K562 (cell line): ENCODE results near the gene RNGTT. TPM values are rescaled to one million over a fixed set of nuclear protein-coding genes. Genes with fewer than 3 reads are reported as not detected.

ENCODE experiments used
- ARID1B ChIP-seq: fragments of 450-650 bp; IDR thresholded peaks from 2 replicates; pipeline ENCODE4 v1.6.1; 2016; ENCODE audit warnings: antibody characterized with exemption, mild to moderate bottlenecking, inconsistent platforms
- CHD2 ChIP-seq: IDR thresholded peaks from 2 replicates; pipeline ENCODE4 v1.6.1; 2011; ENCODE audit warnings: low read depth, low read length
- CREB1 ChIP-seq, 2 experiments: sonication (generic) in 1 of 2; formaldehyde crosslinking in 1 of 2; IDR thresholded peaks; 2 replicates each; pipeline versions ENCODE4 v1.6.1 to v1.8.0; 2012 to 2022; ENCODE audit warnings: inconsistent platforms in 1 of 2, mild to moderate bottlenecking in 1 of 2, missing genetic modification reagents in 1 of 2, moderate library complexity in 1 of 2
- CREM ChIP-seq: IDR thresholded peaks from 2 replicates; pipeline ENCODE4 v1.6.1; 2014; ENCODE audit warnings: antibody characterized with exemption, low read depth
- DIDO1 ChIP-seq: fragments of 450-650 bp; IDR thresholded peaks from 2 replicates; pipeline ENCODE4 v1.6.1; 2016; ENCODE audit warnings: low read depth, missing biosample characterization, missing genetic modification characterization
- ELF2 ChIP-seq: fragments of 250-450 bp; sonication (Bioruptor Pico); IDR thresholded peaks from 2 replicates; pipeline ENCODE4 v1.5.0; 2021; ENCODE audit warnings: mild to moderate bottlenecking
- GABPB1 ChIP-seq: sonication (generic); formaldehyde crosslinking; IDR thresholded peaks from 2 replicates; pipeline ENCODE4 v1.8.0; 2022; ENCODE audit warnings: mild to moderate bottlenecking, missing genetic modification reagents
- HNRNPH1 ChIP-seq: fragments of 200-400 bp; formaldehyde crosslinking; optimal IDR thresholded peaks from 2 replicates; pipeline ENCODE3; 2017; ENCODE audit warnings: low read depth, mild to moderate bottlenecking, low read length, moderate library complexity
- HOXB6 ChIP-seq: fragments of 250-450 bp; sonication (Bioruptor Pico); IDR thresholded peaks from 2 replicates; pipeline ENCODE4 v1.5.1; 2022; ENCODE audit warnings: mild to moderate bottlenecking, borderline replicate concordance
- KDM5B ChIP-seq: fragments of 200-600 bp; sonication (generic); IDR thresholded peaks from 2 replicates; pipeline ENCODE4 v1.6.1; 2012; ENCODE audit warnings: low read depth, mild to moderate bottlenecking, moderate library complexity, low read length, control low read depth, inconsistent platforms; ENCODE audit not compliant: insufficient replicate concordance
- MAZ ChIP-seq, 2 experiments: fragments of 450-650 bp in 1 of 2; sonication (generic) in 1 of 2; formaldehyde crosslinking; IDR thresholded peaks in 1 of 2; conservative IDR thresholded peaks in 1 of 2; 2 replicates each; pipeline versions ENCODE4 v1.4.0 to v1.5.0; 2020; ENCODE audit warnings: mild to moderate bottlenecking in 1 of 2, missing genetic modification reagents in 1 of 2
- MEIS2 ChIP-seq: fragments of 450-650 bp; IDR thresholded peaks from 2 replicates; pipeline ENCODE4 v1.6.1; 2014; ENCODE audit warnings: mild to moderate bottlenecking; ENCODE audit not compliant: partially characterized antibody
- NFRKB ChIP-seq: fragments of 450-650 bp; IDR thresholded peaks from 2 replicates; pipeline ENCODE4 v1.6.1; 2016; ENCODE audit warnings: low read depth
- PRDM10 ChIP-seq: fragments of 450-650 bp; IDR thresholded peaks from 2 replicates; pipeline ENCODE4 v1.6.1; 2018; ENCODE audit not compliant: partially characterized antibody
- PTTG1 ChIP-seq: fragments of 450-650 bp; IDR thresholded peaks from 2 replicates; pipeline ENCODE4 v1.6.1; 2016; ENCODE audit warnings: low read depth, mild to moderate bottlenecking, missing genetic modification characterization, missing compliant biosample characterization
- RB1 ChIP-seq: fragments of 450-650 bp; IDR thresholded peaks from 2 replicates; pipeline ENCODE4 v1.6.1; 2017; ENCODE audit warnings: low read depth, mild to moderate bottlenecking
- SMARCA4 ChIP-seq: fragments of 450-650 bp; IDR thresholded peaks from 2 replicates; pipeline ENCODE4 v1.6.1; 2016
- SP1 ChIP-seq: sonication (generic); formaldehyde crosslinking; IDR thresholded peaks from 2 replicates; pipeline ENCODE4 v1.8.1; 2022; ENCODE audit warnings: mild to moderate bottlenecking, missing genetic modification reagents
- STAT6 ChIP-seq: sonication (generic); formaldehyde crosslinking; IDR thresholded peaks from 2 replicates; pipeline ENCODE4 v1.8.1; 2023; ENCODE audit warnings: mild to moderate bottlenecking, missing genetic modification reagents
- ZBED1 ChIP-seq: IDR thresholded peaks from 2 replicates; pipeline ENCODE4 v1.6.1; 2014
- ZFP36 ChIP-seq: fragments of 150-350 bp; IDR thresholded peaks from 2 replicates; pipeline ENCODE4 v1.6.1; 2018; ENCODE audit warnings: low read length, low read depth; ENCODE audit not compliant: partially characterized antibody
- ZNF766 ChIP-seq: fragments of 200-800 bp; sonication (Bioruptor generic); conservative IDR thresholded peaks from 2 replicates; pipeline ENCODE4 v1.6.1; 2016; ENCODE audit warnings: missing genetic modification characterization, missing compliant biosample characterization
- polyA plus RNA-seq, 8 experiments: library from polyadenylated mRNA; depleted of rRNA in 4 of 8; stranded (reverse) in 5 of 8; unstranded in 3 of 8; fragments of >200 nt; fragmentation: Nextera tagmentation in 2 of 8; fragmentation: Illumina TruSeq in 1 of 8; extraction: Ambion mirVana in 2 of 8; extraction: Trizol in 1 of 8; gene quantifications; 2 replicates each; pipeline versions ENCODE4 v1.2.1 to v1.2.3, GENCODE V29; 2011 to 2014; ENCODE audit warnings: inconsistent platforms in 1 of 8, missing spikeins in 1 of 8
- total RNA-seq, 7 experiments: library from RNA; depleted of rRNA in 6 of 7; stranded (reverse); fragments of >200 nt in 6 of 7; fragmentation: Illumina TruSeq in 2 of 7; extraction: Trizol in 2 of 7; gene quantifications; 2 replicates each; pipeline versions ENCODE4 v1.2.1 to v1.2.3, GENCODE V29; 2011 to 2021; ENCODE audit warnings: low replicate concordance in 1 of 7

Gene RNGTT
- total and polyA plus RNA-seq, 9 of the 15 experiments (the other 6 are each of a cell fraction or from before 2014, with no cell fraction given) = 6.1 to 31.7 (median 19.5) TPM

- TF ChIP-seq ZNF766 (CRISPR knock-in tag) = peak; percentile 73
- no peak for TF ChIP-seq CHD2
- TF ChIP-seq MEIS2 = peak; percentile 26
- TF ChIP-seq SP1 (CRISPR knock-in tag) = peak; percentile 95
- peak; percentile 86 for TF ChIP-seq GABPB1 (CRISPR knock-in tag)
- TF ChIP-seq SMARCA4 = 0 out of 2 replicates have a peak, but pooled peaks have one; percentile 11
- peak; percentile 82 for TF ChIP-seq CREM
- TF ChIP-seq PTTG1 (tag) = no peak
- peak; percentile 41 to 81; a peak in 3 of 4 replicates for TF ChIP-seq MAZ (CRISPR knock-in tag; conservative IDR thresholded peaks at IDR 0.05 in 1 of 2, IDR thresholded peaks at IDR 0.05 in 1 of 2)
- no peak for TF ChIP-seq ZFP36
- no peak for TF ChIP-seq HNRNPH1
- TF ChIP-seq RB1 = peak; percentile 83
- TF ChIP-seq DIDO1 (tag) = 0 out of 2 replicates have a peak, but pooled peaks have one; percentile 55
- TF ChIP-seq ZBED1 = no peak
- TF ChIP-seq NFRKB = no peak
- peak; percentile 52; the same call in 1 of the 2 replicates for TF ChIP-seq CREB1 (IDR thresholded peaks at IDR 0.05)
- TF ChIP-seq CREB1 (CRISPR knock-in tag; IDR thresholded peaks at IDR 0.05) = peak; percentile 42; the same call in 1 of the 2 replicates
- peak; percentile 84 for TF ChIP-seq KDM5B
- TF ChIP-seq ELF2 (CRISPR knock-in tag) = peak; percentile 34; the same call in 1 of the 2 replicates
- TF ChIP-seq ARID1B = no peak
- no peak for TF ChIP-seq STAT6 (CRISPR knock-in tag)
- TF ChIP-seq PRDM10 = peak; percentile 16
- no peak for TF ChIP-seq HOXB6 (CRISPR knock-in tag)
Observed at GRCh38 chr6:88963139-88964090, at the start of gene RNGTT (continued).
